Cerebellar nuclear complex (tissue), 1 donor: ENCODE results near the gene SLC38A10.

Source experiments
- DNase-seq, 2 experiments: peaks; one replicate each; lab custom pipeline; 2025; lab: John Stamatoyannopoulos, UW

Gene SLC38A10

GRCh38 chr17:81277946-81278693 is 17.0 kb downstream of the SLC38A10 start:
- DNase-seq: no peak

GRCh38 chr17:81277421-81277820 is 17.7 kb downstream of the SLC38A10 start:
- DNase-seq: no peak

- no peak for DNase-seq
Observed at GRCh38 chr17:81276781-81277180, 18.3 kb downstream of the SLC38A10 start.

GRCh38 chr17:81274471-81274855 is 20.6 kb downstream of the SLC38A10 start:
- DNase-seq: no peak

GRCh38 chr17:81273698-81274470 is 21.2 kb downstream of the SLC38A10 start:
- no peak for DNase-seq

DNA sequence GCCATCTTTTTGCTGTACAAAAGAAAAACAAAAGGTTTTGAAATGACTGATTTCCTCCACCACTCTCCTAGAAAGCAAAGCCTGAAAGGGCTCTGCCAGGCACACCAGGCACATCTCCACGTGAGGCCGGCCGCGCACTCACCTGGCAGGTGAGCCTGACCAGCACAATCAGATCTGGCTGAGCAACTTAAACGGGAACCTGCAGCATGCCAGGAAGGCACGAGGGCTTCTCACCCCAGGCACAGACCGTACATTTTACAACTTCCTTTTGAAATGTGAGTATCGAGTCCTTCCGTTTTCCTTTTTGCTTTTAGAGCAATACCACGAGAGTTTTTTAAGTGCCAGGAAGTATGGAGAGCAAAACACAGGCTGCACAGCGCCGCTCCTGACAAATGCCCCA is 22.5 kb downstream of the SLC38A10 start:
- DNase-seq: no peak

GRCh38 chr17:81271226-81271625 is 23.9 kb downstream of the SLC38A10 start:
- no peak for DNase-seq

DNA sequence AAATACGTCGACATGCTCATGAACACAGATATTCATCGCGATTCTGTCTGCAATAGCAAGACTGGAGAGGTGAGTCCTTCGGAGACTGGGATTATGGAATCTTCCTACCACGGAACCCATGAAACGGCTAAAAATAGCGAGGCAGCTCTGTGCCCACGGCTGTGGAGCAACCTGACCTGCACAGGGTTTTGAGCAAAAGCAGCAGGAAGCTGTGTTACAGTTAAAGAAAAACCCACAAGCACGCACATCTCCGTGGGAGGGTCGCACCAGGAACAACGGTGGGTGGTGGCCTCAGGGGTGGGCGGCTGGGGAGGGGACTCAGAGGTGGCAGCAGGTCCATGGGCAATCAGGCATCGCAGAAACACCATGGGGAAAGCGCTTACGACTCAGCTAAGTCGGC is 24.8 kb downstream of the SLC38A10 start:
- no peak for DNase-seq

GRCh38 chr17:81267390-81268067 is 27.6 kb downstream of the SLC38A10 start:
- DNase-seq: no peak

DNA sequence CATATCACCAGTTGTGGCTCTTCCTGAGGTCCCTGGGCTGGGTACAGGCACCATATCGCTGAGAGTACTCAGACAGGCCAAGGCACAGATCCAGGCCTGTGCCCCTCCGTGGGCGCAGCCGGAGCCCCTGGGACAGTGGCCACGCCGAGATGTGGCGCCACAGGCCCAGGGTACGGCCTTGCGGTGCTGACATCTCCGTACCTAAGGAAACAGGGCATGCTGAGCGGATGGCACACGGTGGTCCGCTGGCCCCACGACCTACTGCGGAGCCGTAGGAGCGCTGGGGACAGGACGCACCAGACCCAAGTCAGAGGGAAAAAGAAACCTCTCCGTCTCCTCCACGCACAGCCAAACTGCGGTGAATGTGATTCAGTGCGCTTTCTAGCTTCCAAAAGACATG is 29.5 kb downstream of the SLC38A10 start:
- no peak for DNase-seq

DNA sequence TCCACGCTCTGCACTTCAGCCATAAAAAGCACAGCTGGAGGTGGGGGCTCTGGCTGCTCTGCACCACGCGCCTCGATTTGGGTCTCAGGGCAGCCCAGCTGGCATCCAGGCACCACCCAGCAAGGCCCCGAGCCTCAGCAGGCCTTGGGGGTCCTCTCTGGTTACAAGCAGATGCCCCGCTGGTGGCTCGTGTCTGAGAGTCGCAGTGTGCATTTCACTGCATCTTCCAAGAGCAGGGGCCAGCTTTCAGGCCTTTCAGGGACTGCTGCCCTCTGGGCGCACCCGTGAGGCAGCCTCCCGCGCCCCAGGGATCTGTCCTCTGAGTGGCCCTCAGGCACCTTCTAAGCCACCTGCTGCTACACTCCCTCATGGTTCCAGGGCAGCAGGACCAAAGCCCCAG is 30.5 kb downstream of the SLC38A10 start:
- DNase-seq: no peak

- DNase-seq: no peak
Observed at GRCh38 chr17:81263371-81264181, 31.5 kb downstream of the SLC38A10 start.

GRCh38 chr17:81261582-81262336 is 33.3 kb downstream of the SLC38A10 start:
- DNase-seq: no peak

GRCh38 chr17:81261096-81261495 is 34.0 kb downstream of the SLC38A10 start:
- DNase-seq: no peak

DNA sequence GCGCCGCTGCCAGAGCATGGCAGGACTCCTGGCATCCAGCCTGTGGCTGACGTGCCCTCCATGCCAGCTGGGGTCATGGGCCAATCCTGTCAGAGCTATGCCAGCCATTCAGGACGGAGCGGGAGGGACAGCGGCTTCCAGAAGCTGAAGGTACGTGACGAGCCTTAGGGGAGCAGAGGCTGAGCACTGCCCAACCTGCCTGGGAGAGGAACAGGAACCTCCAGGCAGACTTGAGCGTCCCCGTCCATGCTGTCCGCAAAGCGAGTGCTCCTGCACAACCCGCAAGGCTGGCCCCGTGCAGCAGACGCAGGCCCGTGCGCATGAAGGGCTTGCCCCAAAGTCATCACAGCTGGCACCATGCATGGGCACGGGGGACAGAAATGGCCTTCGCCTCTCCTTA is 34.5 kb downstream of the SLC38A10 start:
- DNase-seq: no peak

DNA sequence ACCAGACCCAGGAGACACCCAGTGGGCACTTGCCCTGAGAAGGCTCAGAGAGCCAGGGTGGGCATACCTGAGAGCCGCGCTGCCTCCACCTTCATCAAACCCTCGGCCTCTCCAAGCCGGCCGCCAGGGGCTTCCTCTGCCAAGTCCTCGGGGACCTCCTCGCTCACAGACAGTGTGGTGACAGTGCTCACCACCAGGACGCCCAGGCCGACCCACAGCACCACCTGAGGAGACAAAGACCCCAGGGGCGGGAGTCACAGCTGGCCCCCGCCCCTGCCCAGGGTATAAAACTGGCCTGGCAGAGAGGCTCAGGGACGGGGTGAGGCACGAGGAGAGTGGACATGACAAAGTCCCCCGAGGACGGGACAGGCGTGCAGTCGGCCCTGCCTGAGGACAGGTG is 34.9 kb downstream of the SLC38A10 start:
- no peak for DNase-seq

- no peak for DNase-seq
Observed at GRCh38 chr17:81259058-81259605, 36.0 kb downstream of the SLC38A10 start.

DNA sequence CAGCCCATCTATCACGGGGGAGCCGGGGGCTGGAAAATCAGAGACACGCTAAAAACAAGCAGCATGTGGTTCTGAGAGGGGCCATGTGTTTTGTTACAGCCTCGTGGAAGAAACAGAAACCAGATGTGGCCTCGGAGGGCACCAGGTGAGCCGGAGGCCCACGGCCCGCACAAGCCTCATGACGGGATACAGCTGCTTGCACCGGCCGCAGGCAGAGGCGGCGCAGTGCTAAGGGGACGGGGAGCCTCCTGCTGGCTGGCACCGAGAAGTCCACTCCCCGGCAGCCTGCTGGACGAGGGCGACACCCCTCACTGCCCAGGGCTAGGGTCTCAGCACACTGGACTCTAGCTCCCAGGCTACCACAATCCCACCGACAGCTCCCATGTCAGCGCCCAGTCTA is 36.8 kb downstream of the SLC38A10 start:
- no peak for DNase-seq

GRCh38 chr17:81257533-81257932 is 37.6 kb downstream of the SLC38A10 start:
- no peak for DNase-seq

DNA sequence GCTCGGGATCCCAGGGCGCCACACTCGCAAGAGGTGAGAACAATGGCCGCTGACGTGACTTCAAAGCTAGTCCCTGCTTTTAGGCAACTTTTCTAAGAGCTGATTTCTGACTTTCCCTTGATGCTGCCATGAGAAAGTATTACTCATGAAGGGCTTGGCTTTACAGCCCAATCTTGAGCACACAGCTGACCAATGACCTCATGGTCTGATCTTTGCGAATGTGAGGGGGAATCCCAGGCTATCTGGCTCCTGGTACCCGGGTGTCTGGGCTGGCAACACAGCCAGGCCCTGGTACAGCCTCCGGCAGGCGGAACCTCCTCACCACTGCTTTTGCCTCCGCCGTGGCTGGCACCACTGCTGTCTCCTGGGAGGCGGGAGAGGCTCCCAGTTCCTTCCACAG is 38.5 kb downstream of the SLC38A10 start:
- DNase-seq: no peak
